ENCODE data around the gene BMP6. TPM values are rescaled to one million over a fixed set of nuclear protein-coding genes. Genes with fewer than 3 reads are reported as not detected.

The BMP6 gene
- total RNA-seq, 2 experiments from 2014 or later = not detected

DNA sequence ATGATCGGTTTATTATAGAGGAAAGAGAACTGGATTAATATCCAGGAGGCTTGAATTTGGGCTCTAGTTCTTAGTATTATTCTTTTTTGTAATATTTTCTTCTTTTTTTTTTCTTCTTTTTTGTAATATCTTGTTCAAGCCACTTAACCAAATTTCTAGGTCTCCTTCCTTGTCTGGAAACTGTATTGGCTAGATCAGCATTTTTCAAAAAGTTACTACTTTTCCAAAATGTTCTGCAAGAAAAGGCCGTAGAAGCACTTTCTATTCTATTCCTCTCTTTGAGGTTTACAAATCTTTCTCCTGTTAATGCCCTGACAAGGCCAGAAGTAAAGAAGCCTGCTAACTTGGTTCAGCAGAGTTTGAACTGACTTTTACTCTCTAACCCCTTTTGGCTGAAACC, 12.0 kb downstream of the BMP6 start:
- Mint-ChIP-seq H3K27ac (no peak overlapping the region), H3K4me3 (no peak overlapping the region)
- intact Hi-C loops (cut with DNase I, micrococcal nuclease) = no loop called here

DNA sequence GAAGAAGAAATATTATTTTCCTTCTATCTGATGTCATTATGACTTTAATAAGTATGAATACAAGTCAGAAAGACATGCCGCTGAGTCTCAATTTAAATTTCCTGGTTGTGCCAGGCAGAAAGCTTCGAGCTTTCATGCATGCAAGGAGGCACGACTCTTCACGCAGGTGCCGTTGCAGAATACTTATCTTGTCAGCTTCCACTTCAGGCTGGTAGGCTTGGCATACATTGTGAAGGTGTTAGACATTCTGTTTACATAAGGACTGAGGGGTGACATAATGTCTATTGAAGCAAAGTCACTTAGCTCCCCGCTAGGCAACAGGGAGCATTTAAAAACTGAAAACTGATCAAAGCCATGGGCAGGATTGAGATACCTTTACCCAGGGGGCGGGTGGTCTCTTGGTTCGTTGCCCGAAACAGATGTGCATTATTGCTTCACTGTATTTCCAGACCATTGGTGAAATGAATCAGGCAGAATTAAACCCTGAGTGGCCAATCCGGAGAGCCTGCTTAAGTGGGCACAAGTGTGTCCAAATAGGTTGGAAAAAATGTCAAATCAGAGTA, 16.4 kb downstream of the BMP6 start:
- POLR2A ChIA-PET = no interaction called here
- Histone ChIP-seq H3K27me3 (ENCODE audit: control insufficient read depth in 1 of 2, insufficient read depth in 2 of 2, low read length in 2 of 2) (peaks cover 5 to 10% of the 10 kb centered on the region in 2 experiments), H3K4me1 (ENCODE audit: insufficient read depth, low read length) (no peaks in the 10 kb centered on the region), H3K27ac (ENCODE audit: low read depth in 1 of 2, low read length in 2 of 2) (no peak overlapping the region), H3K4me3 (ENCODE audit: low read length) (no peak overlapping the region), H3K36me3 (ENCODE audit: insufficient read depth, low read length) (no peaks in the 10 kb centered on the region), H3K9me3 (ENCODE audit: control insufficient read depth in 1 of 2, insufficient read depth in 1 of 2, low read length in 2 of 2) (no peaks in the 10 kb centered on the region)
- CTCF ChIA-PET = no interaction called here
- DNase-seq (no peak), ATAC-seq (ENCODE audit: poor library complexity) (no peak)
- TF ChIP-seq, protein P1, sequence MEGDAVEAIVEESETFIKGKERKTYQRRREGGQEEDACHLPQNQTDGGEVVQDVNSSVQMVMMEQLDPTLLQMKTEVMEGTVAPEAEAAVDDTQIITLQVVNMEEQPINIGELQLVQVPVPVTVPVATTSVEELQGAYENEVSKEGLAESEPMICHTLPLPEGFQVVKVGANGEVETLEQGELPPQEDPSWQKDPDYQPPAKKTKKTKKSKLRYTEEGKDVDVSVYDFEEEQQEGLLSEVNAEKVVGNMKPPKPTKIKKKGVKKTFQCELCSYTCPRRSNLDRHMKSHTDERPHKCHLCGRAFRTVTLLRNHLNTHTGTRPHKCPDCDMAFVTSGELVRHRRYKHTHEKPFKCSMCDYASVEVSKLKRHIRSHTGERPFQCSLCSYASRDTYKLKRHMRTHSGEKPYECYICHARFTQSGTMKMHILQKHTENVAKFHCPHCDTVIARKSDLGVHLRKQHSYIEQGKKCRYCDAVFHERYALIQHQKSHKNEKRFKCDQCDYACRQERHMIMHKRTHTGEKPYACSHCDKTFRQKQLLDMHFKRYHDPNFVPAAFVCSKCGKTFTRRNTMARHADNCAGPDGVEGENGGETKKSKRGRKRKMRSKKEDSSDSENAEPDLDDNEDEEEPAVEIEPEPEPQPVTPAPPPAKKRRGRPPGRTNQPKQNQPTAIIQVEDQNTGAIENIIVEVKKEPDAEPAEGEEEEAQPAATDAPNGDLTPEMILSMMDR (IDR thresholded peaks at IDR 0.05) = no peak
- Mint-ChIP-seq H3K36me3 (ENCODE audit: low read depth) (no peaks in the 10 kb centered on the region), H3K27ac (no peak overlapping the region), H3K9me3 (no peaks in the 10 kb centered on the region), H3K27me3 (peaks cover 65% of the 10 kb centered on the region), H3K4me3 (no peak overlapping the region), H3K4me1 (ENCODE audit: low read depth) (no peaks in the 10 kb centered on the region)
- intact Hi-C loops (cut with DNase I, micrococcal nuclease) = no loop called here

More for the DNA sequence above, 12.0 kb downstream of the BMP6 start:
- Histone ChIP-seq H3K27me3 (ENCODE audit: control insufficient read depth in 1 of 2, insufficient read depth in 2 of 2, low read length in 2 of 2) (peaks cover 17 to 24% of the 10 kb centered on the region in 2 experiments), H3K4me1 (ENCODE audit: insufficient read depth, low read length) (no peaks in the 10 kb centered on the region), H3K9me3 (ENCODE audit: control insufficient read depth in 1 of 2, insufficient read depth in 1 of 2, low read length in 2 of 2) (no peaks in the 10 kb centered on the region), H3K36me3 (ENCODE audit: insufficient read depth, low read length) (no peaks in the 10 kb centered on the region), H3K4me3 (ENCODE audit: low read length) (no peak overlapping the region), H3K27ac (ENCODE audit: low read depth in 1 of 2, low read length in 2 of 2) (no peak overlapping the region)
- Mint-ChIP-seq H3K36me3 (ENCODE audit: low read depth) (no peaks in the 10 kb centered on the region), H3K4me1 (ENCODE audit: low read depth) (no peaks in the 10 kb centered on the region), H3K27me3 (peaks cover 80% of the 10 kb centered on the region), H3K9me3 (no peaks in the 10 kb centered on the region)
- CTCF ChIA-PET = no interaction called here
- POLR2A ChIA-PET = no interaction called here
- no peak for ATAC-seq (ENCODE audit: poor library complexity)
- no peak for DNase-seq
- TF ChIP-seq, protein P1 (IDR thresholded peaks at IDR 0.05) = no peak

DNA sequence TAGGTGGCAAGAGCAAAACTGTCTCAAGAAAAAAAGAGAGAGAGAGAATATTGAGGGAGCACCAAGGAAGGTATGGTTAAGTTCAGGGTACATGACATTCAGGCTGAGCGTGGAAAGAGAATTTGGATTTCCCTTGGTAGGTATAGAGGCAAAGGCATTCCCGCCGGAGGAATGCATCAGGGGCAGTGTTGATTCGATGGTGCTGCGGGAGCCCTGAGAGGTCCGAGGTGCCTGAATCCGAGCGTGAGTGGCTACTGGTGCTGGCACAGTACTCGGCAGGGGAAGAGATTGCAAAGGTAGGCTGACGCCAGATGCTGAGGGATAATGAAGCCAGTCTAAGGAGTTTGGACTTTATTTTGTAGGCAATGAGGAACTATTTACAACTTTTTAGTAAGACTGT, 20.0 kb downstream of the BMP6 start:
- no peak overlapping the region for H3K27ac Mint-ChIP-seq
- H3K27me3 Mint-ChIP-seq = peaks cover 51% of the 10 kb centered on the region
- H3K27ac ChIP-seq (ENCODE audit: low read depth in 1 of 2, low read length in 2 of 2) = no peak overlapping the region
- H3K4me1 Mint-ChIP-seq (ENCODE audit: low read depth) = no peaks in the 10 kb centered on the region
- intact Hi-C loops (cut with DNase I, micrococcal nuclease) = no loop called here
- no peaks in the 10 kb centered on the region for H3K9me3 Mint-ChIP-seq
- no peaks in the 10 kb centered on the region for H3K9me3 ChIP-seq (ENCODE audit: control insufficient read depth in 1 of 2, insufficient read depth in 1 of 2, low read length in 2 of 2)
- no peaks in the 10 kb centered on the region for H3K36me3 Mint-ChIP-seq (ENCODE audit: low read depth)
- ChIA-PET CTCF (no interaction called here), POLR2A (no interaction called here)
- no peak overlapping the region for H3K4me3 Mint-ChIP-seq
- H3K4me3 ChIP-seq (ENCODE audit: low read length) = no peak overlapping the region
- DNase-seq = no peak
- H3K27me3 ChIP-seq (ENCODE audit: control insufficient read depth in 1 of 2, insufficient read depth in 2 of 2, low read length in 2 of 2) = peaks cover 2 to 10% of the 10 kb centered on the region in 2 experiments
- no peaks in the 10 kb centered on the region for H3K36me3 ChIP-seq (ENCODE audit: insufficient read depth, low read length)
- TF ChIP-seq, protein P1 (IDR thresholded peaks at IDR 0.05) = no peak
- H3K4me1 ChIP-seq (ENCODE audit: insufficient read depth, low read length) = no peaks in the 10 kb centered on the region
- no peak for ATAC-seq (ENCODE audit: poor library complexity)

Measured in CD4-positive, alpha-beta T cell (primary cell).